HepG2 (cell line): ENCODE results near the gene TCP11L1. TPM values are rescaled to one million over a fixed set of nuclear protein-coding genes. Genes with fewer than 3 reads are reported as not detected.

Experiments
- ATAC-seq: fragments of 200-7000 bp; cut with Tn5 transposase; 3 replicates; pipeline ENCODE4 v1.9.1; 2020; ENCODE audit warnings: mild to moderate bottlenecking, moderate library complexity
- BruUV-seq: library from RNA; stranded (reverse); fragments of 400-500 nt; replicated peaks from 2 replicates; lab custom pipeline; 2021; lab: Mats Ljungman, UMichigan
- CTCF ChIA-PET: fragments of 300-600 bp; formaldehyde crosslinking; extraction: SDS; loops from one replicate; lab custom pipeline; 2021; ENCODE audit warnings: low total read pairs, inconsistent platforms, low intra/inter-chr PET ratio; lab: Yijun Ruan, JAX
- POLR2A ChIA-PET: fragments of 350-600 bp; sonication (Branson Sonifier 250); formaldehyde crosslinking; loops from one replicate; lab custom pipeline; 2020; ENCODE audit warnings: antibody characterized with exemption, inconsistent platforms; lab: Yijun Ruan, JAX
- DNase-seq: peaks from one replicate; pipeline ENCODE4 v3.0.0-alpha.2; 2015; ENCODE audit warnings: low spot score
- FAIRE-seq: peaks from 3 replicates; lab custom pipeline; 2011; peaks lifted over from hg19 to GRCh38; lab: Jason Lieb, UNC
- H2AFZ ChIP-seq: one replicate; pipeline ENCODE4 v1.6.1; 2011; ENCODE audit warnings: low read length, inconsistent platforms
- H3K27ac ChIP-seq: fragments of 300-600 bp; 3 replicates; pipeline ENCODE4 v1.8.0; 2011; ENCODE audit warnings: mixed run types, mild to moderate bottlenecking, mixed read lengths, low read length, inconsistent platforms; ENCODE audit not compliant: insufficient read depth; ENCODE audit errors: extremely low read length
- H3K27me3 ChIP-seq, 2 experiments: fragments of 200-600 bp in 1 of 2; 2 replicates in 1 of 2; 3 replicates in 1 of 2; pipeline versions ENCODE4 v1.6.0 to v1.8.0; 2011; ENCODE audit warnings: low read length in 2 of 2, mild to moderate bottlenecking in 2 of 2, moderate library complexity in 2 of 2, inconsistent platforms in 1 of 2; ENCODE audit not compliant: insufficient read depth in 2 of 2, control insufficient read depth in 1 of 2
- H3K36me3 ChIP-seq, 2 experiments: fragments of 200-600 bp in 1 of 2; replicated peaks in 1 of 2; 2 replicates in 1 of 2; 3 replicates in 1 of 2; pipeline versions ENCODE4 v1.5.1 to v1.8.0; 2011; ENCODE audit warnings: low read length in 2 of 2, inconsistent platforms in 1 of 2; ENCODE audit not compliant: insufficient read depth in 2 of 2, control insufficient read depth in 1 of 2
- H3K4me1 ChIP-seq: 2 replicates; pipeline ENCODE4 v1.5.1; 2012; ENCODE audit warnings: low read length, inconsistent platforms; ENCODE audit not compliant: insufficient read depth
- H3K4me2 ChIP-seq: 2 replicates; pipeline ENCODE4 v1.6.0; 2011; ENCODE audit warnings: low read depth, low read length, inconsistent platforms
- H3K4me3 ChIP-seq, 3 experiments: fragments of 200-600 bp in 1 of 3; sonication (generic), shearing (Covaris generic) in 1 of 3; replicated peaks in 1 of 3; 2 replicates each; pipeline ENCODE4 v1.5.1; 2011 to 2016; ENCODE audit warnings: low read length in 3 of 3, inconsistent platforms in 2 of 3, low read depth in 2 of 3, mild to moderate bottlenecking in 2 of 3, control low read depth in 1 of 3, mixed read lengths in 1 of 3; ENCODE audit not compliant: insufficient read depth in 1 of 3
- H3K79me2 ChIP-seq: one replicate; pipeline ENCODE4 v1.6.1; 2011; ENCODE audit warnings: low read length, inconsistent platforms; ENCODE audit not compliant: insufficient read depth
- H3K9ac ChIP-seq: 2 replicates; pipeline ENCODE4 v1.6.0; 2011; ENCODE audit warnings: mild to moderate bottlenecking, low read depth, low read length, inconsistent platforms; ENCODE audit not compliant: insufficient read depth
- H3K9me3 ChIP-seq: 2 replicates; pipeline ENCODE4 v1.5.1; 2012; ENCODE audit warnings: mild to moderate bottlenecking, low read length
- H4K20me1 ChIP-seq: 2 replicates; pipeline ENCODE4 v1.6.0; 2011; ENCODE audit warnings: inconsistent platforms, mild to moderate bottlenecking, low read length, moderate library complexity; ENCODE audit not compliant: insufficient read depth
- BRF2 ChIP-seq: sonication (generic); formaldehyde crosslinking; IDR thresholded peaks from 2 replicates; pipeline ENCODE4 v1.8.1; 2022; ENCODE audit warnings: mild to moderate bottlenecking, missing genetic modification reagents
- FOXJ3 ChIP-seq: sonication (generic); formaldehyde crosslinking; IDR thresholded peaks from 2 replicates; pipeline ENCODE4 v1.4.0; 2020; ENCODE audit warnings: missing genetic modification reagents, mild to moderate bottlenecking, borderline replicate concordance
- GZF1 ChIP-seq: sonication (generic); formaldehyde crosslinking; IDR thresholded peaks from 2 replicates; pipeline ENCODE4 v1.5.1; 2020; ENCODE audit warnings: mild to moderate bottlenecking, missing genetic modification reagents
- HNRNPLL ChIP-seq: fragments of 200-400 bp; formaldehyde crosslinking; IDR thresholded peaks from 2 replicates; pipeline ENCODE4 v1.6.1; 2017; ENCODE audit warnings: mild to moderate bottlenecking, low read depth, low read length; ENCODE audit not compliant: poor library complexity, severe bottlenecking
- IKZF4 ChIP-seq: sonication (generic); formaldehyde crosslinking; IDR thresholded peaks from 2 replicates; pipeline ENCODE4 v1.5.1; 2020; ENCODE audit warnings: borderline replicate concordance, mild to moderate bottlenecking, low read depth, missing genetic modification reagents; ENCODE audit errors: not compliant biosample characterization
- MIER3 ChIP-seq: IDR thresholded peaks from 2 replicates; pipeline ENCODE4 v1.6.1; 2016; ENCODE audit warnings: missing compliant biosample characterization, borderline replicate concordance
- MYC ChIP-seq: sonication (generic); formaldehyde crosslinking; IDR thresholded peaks from 2 replicates; pipeline ENCODE4 v1.9.0; 2021; ENCODE audit warnings: missing genetic modification reagents, borderline replicate concordance
- RORA ChIP-seq: sonication (generic); formaldehyde crosslinking; IDR thresholded peaks from 2 replicates; pipeline ENCODE4 v1.5.0; 2020; ENCODE audit warnings: mild to moderate bottlenecking, missing genetic modification reagents, moderate library complexity
- SALL2 ChIP-seq: sonication (generic); formaldehyde crosslinking; IDR thresholded peaks from 2 replicates; pipeline ENCODE4 v1.8.1; 2023; ENCODE audit warnings: mild to moderate bottlenecking, missing genetic modification reagents, inconsistent platforms
- THAP11 ChIP-seq: IDR thresholded peaks from 2 replicates; pipeline ENCODE4 v1.6.1; 2016; ENCODE audit warnings: missing biosample characterization, missing genetic modification reagents
- THRA ChIP-seq: sonication (generic); formaldehyde crosslinking; IDR thresholded peaks from 2 replicates; pipeline ENCODE4 v1.4.0; 2020; ENCODE audit warnings: missing genetic modification reagents, borderline replicate concordance
- ZBTB3 ChIP-seq: sonication (generic); formaldehyde crosslinking; IDR thresholded peaks from 2 replicates; pipeline ENCODE4 v1.4.0; 2020; ENCODE audit warnings: low read depth, mild to moderate bottlenecking, moderate library complexity, missing genetic modification reagents, borderline replicate concordance
- ZBTB7B ChIP-seq: sonication (generic); formaldehyde crosslinking; IDR thresholded peaks from 2 replicates; pipeline ENCODE4 v1.4.0; 2020; ENCODE audit warnings: missing genetic modification reagents
- ZFP82 ChIP-seq: sonication (generic); formaldehyde crosslinking; IDR thresholded peaks from 2 replicates; pipeline ENCODE4 v1.5.1; 2020; ENCODE audit warnings: mild to moderate bottlenecking, missing genetic modification reagents, borderline replicate concordance
- ZNF720 ChIP-seq: sonication (generic); formaldehyde crosslinking; IDR thresholded peaks from 2 replicates; pipeline ENCODE4 v1.4.0; 2020; ENCODE audit warnings: missing genetic modification reagents
- ZNF792 ChIP-seq: IDR thresholded peaks from 2 replicates; pipeline ENCODE4 v1.6.1; 2016
- ZNF850 ChIP-seq: sonication (generic); formaldehyde crosslinking; conservative IDR thresholded peaks from 2 replicates; pipeline ENCODE4 v1.9.0; 2021; ENCODE audit warnings: mild to moderate bottlenecking, missing genetic modification reagents
- WGBS: methylation state at CpG from one replicate; pipeline ENCODE4 v1.1.6; 2017; ENCODE audit warnings: low lambda C conversion rate; 5-methylcytosine and 5-hydroxymethylcytosine counted together
- in situ Hi-C: cut with HindIII; loops from 2 replicates; pipeline ENCODE4 v1.10.0; 2017; ENCODE audit warnings: low pct_unique_long_range_greater_than_20kb; ENCODE audit not compliant: extremely low pct_ligation_motif_present
- intact Hi-C: fragments of 100-400 bp; cut with micrococcal nuclease; formaldehyde crosslinking; loops from one replicate; pipeline ENCODE4 v1.10.0; 2022; ENCODE audit not compliant: unreplicated experiment
- polyA plus RNA-seq, 8 experiments: library from polyadenylated mRNA; depleted of rRNA in 3 of 8; stranded (reverse) in 7 of 8; unstranded in 1 of 8; fragments of >200 nt; fragmentation: Illumina TruSeq in 4 of 8; extraction: Trizol in 4 of 8; gene quantifications; 2 replicates each; pipeline versions ENCODE4 v1.2.1 to v1.2.3, GENCODE V29; 2011 to 2016; ENCODE audit warnings: low read depth in 4 of 8, missing spikeins in 1 of 8, mixed read lengths in 1 of 8; ENCODE audit not compliant: insufficient read depth in 1 of 8
- total RNA-seq, 5 experiments: library from RNA; depleted of rRNA; stranded (reverse); fragments of >200 nt; fragmentation: Illumina TruSeq; extraction: Trizol; gene quantifications; 2 replicates each; pipeline ENCODE4 v1.2.3, GENCODE V29; 2016; ENCODE audit warnings: low read depth in 1 of 5
- TF ChIP-seq, protein P1 (sequence below): sonication (generic); formaldehyde crosslinking; IDR thresholded peaks from 2 replicates; pipeline ENCODE4 v1.8.0; 2022; ENCODE audit warnings: mild to moderate bottlenecking, missing genetic modification reagents; ENCODE audit not compliant: insufficient replicate concordance

Gene TCP11L1
- total and polyA plus RNA-seq, 2 of the 13 experiments (the other 11 are each of a cell fraction or from before 2014, with no cell fraction given), result 7.9 to 10.1 TPM

GRCh38 chr11:33060271-33060670 lies 20.9 kb downstream of the TCP11L1 start (continued):
- TF ChIP-seq FOXJ3 (CRISPR knock-in tag) (no peak), MYC (no peak), THRA (CRISPR knock-in tag) (no peak), THAP11 (CRISPR knock-in tag) (no peak)

GRCh38 chr11:33062137-33062536 lies 22.8 kb downstream of the TCP11L1 start:
- DNase-seq, result no peak
- peaks cover 22% of the 10 kb centered on the region for H3K4me1 ChIP-seq
- intact Hi-C loops, result loop anchor here (5.0 kb wide), 1 partner anchor 60 kb away; no protein-coding TSS in a partner anchor
- POLR2A ChIA-PET, result interaction anchor here (1.2 to 2.7 kb wide), 5 partner anchors 13 to 46 kb away, joined by 3 to 22 read pairs (median 4); partner anchors contain the start of genes DEPDC7 and TCP11L1
- peaks cover 4 to 12% of the 10 kb centered on the region in 2 experiments for H3K36me3 ChIP-seq
- H3K4me2 ChIP-seq, result no peak overlapping the region
- no peaks in the 10 kb centered on the region for H3K9me3 ChIP-seq
- no peak overlapping the region for H3K27ac ChIP-seq
- in situ Hi-C loops, result loop anchor here (5.0 kb wide), 1 partner anchor 100 kb away; no protein-coding TSS in a partner anchor
- H3K4me3 ChIP-seq, result no peak overlapping the region
- no peak for TF ChIP-seq IKZF4
- TF ChIP-seq HNRNPLL, result no peak
- TF ChIP-seq ZBTB3 (CRISPR knock-in tag), result no peak
- TF ChIP-seq MIER3 (CRISPR knock-in tag), result no peak
- TF ChIP-seq BRF2 (CRISPR knock-in tag), result no peak
- TF ChIP-seq GZF1 (CRISPR knock-in tag), result no peak
- TF ChIP-seq ZNF792 (CRISPR knock-in tag), result no peak
- TF ChIP-seq, protein P1, sequence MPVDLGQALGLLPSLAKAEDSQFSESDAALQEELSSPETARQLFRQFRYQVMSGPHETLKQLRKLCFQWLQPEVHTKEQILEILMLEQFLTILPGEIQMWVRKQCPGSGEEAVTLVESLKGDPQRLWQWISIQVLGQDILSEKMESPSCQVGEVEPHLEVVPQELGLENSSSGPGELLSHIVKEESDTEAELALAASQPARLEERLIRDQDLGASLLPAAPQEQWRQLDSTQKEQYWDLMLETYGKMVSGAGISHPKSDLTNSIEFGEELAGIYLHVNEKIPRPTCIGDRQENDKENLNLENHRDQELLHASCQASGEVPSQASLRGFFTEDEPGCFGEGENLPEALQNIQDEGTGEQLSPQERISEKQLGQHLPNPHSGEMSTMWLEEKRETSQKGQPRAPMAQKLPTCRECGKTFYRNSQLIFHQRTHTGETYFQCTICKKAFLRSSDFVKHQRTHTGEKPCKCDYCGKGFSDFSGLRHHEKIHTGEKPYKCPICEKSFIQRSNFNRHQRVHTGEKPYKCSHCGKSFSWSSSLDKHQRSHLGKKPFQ, result no peak
- TF ChIP-seq RORA (CRISPR knock-in tag), result no peak
- TF ChIP-seq ZNF720, result no peak
- no peak for TF ChIP-seq ZBTB7B (CRISPR knock-in tag)
- no peak for TF ChIP-seq ZFP82
- no peak for TF ChIP-seq SALL2 (CRISPR knock-in tag)
- no peak for TF ChIP-seq ZNF850 (CRISPR knock-in tag)
- H4K20me1 ChIP-seq, result no peaks in the 10 kb centered on the region
- no peak overlapping the region for H3K9ac ChIP-seq
- no peak overlapping the region for H2AFZ ChIP-seq
- BruUV-seq, result no TSS peak
- ATAC-seq, result no peak
- 96% methylated on average over 5 of the region's 5 CpGs for WGBS
- CTCF ChIA-PET, result interaction anchor here (1.2 kb wide), 1 partner anchor 102 kb away, joined by 3 read pairs; no protein-coding TSS in a partner anchor
- FAIRE-seq, result no peak
- no peaks in the 10 kb centered on the region for H3K79me2 ChIP-seq
- no peaks in the 10 kb centered on the region for H3K27me3 ChIP-seq
